RWPE2 (cell line): ENCODE measurements around the gene DENND1A.

Experiments used
- ATAC-seq: fragments of 200-7000 bp; cut with Tn5 transposase; 3 replicates; pipeline ENCODE4 v1.9.1; 2021; ENCODE audit warnings: low read depth
- DNase-seq: peaks from one replicate; pipeline ENCODE4 v3.0.0-alpha.2; 2020; ENCODE audit warnings: low spot score
- H3K27ac ChIP-seq: fragments of 450-650 bp; 2 replicates; pipeline ENCODE4 v1.5.1; 2017; ENCODE audit warnings: mild to moderate bottlenecking; ENCODE audit not compliant: poor library complexity, severe bottlenecking
- H3K27me3 ChIP-seq: fragments of 250-450 bp; sonication (Bioruptor Pico); 2 replicates; pipeline ENCODE4 v1.5.1; 2021; ENCODE audit warnings: mild to moderate bottlenecking, moderate library complexity; ENCODE audit not compliant: insufficient read depth, poor library complexity, severe bottlenecking
- H3K36me3 ChIP-seq: fragments of 250-450 bp; sonication (Bioruptor Pico); 2 replicates; pipeline ENCODE4 v1.5.1; 2020; ENCODE audit warnings: low read depth, mild to moderate bottlenecking, moderate library complexity
- H3K4me1 ChIP-seq: fragments of 250-450 bp; sonication (Bioruptor Pico); 2 replicates; pipeline ENCODE4 v1.5.1; 2021; ENCODE audit warnings: mild to moderate bottlenecking, moderate library complexity; ENCODE audit not compliant: insufficient read depth, poor library complexity, severe bottlenecking
- H3K4me3 ChIP-seq: fragments of 250-450 bp; sonication (Bioruptor Pico); 2 replicates; pipeline ENCODE4 v1.5.1; 2021; ENCODE audit warnings: mild to moderate bottlenecking, moderate library complexity; ENCODE audit not compliant: severe bottlenecking
- H3K9me3 ChIP-seq: fragments of 250-450 bp; sonication (Bioruptor Pico); 2 replicates; pipeline ENCODE4 v1.5.1; 2021; ENCODE audit warnings: mild to moderate bottlenecking, moderate library complexity; ENCODE audit not compliant: severe bottlenecking
- CTCF ChIP-seq: fragments of 450-650 bp; IDR thresholded peaks from one replicate; pipeline ENCODE4 v1.5.1; 2017; ENCODE audit warnings: mild to moderate bottlenecking, moderate library complexity; ENCODE audit not compliant: poor library complexity, severe bottlenecking

DENND1A gene

GRCh38 chr9:123710299-123710698, 219.6 kb downstream of the DENND1A start:
- Histone ChIP-seq H3K9me3 (no peaks in the 10 kb centered on the region), H3K27ac (no peak overlapping the region), H3K36me3 (no peaks in the 10 kb centered on the region), H3K4me3 (no peak overlapping the region), H3K27me3 (no peaks in the 10 kb centered on the region), H3K4me1 (no peaks in the 10 kb centered on the region)
- DNase-seq (no peak), ATAC-seq (peak; percentile 42; the same call in 1 of the 3 replicates)
- TF ChIP-seq CTCF = no peak

GRCh38 chr9:123702483-123702882, 227.4 kb downstream of the DENND1A start:
- no peak for ATAC-seq
- Histone ChIP-seq H3K4me1 (no peaks in the 10 kb centered on the region), H3K9me3 (no peaks in the 10 kb centered on the region), H3K4me3 (no peak overlapping the region), H3K27ac (no peak overlapping the region), H3K36me3 (no peaks in the 10 kb centered on the region), H3K27me3 (no peaks in the 10 kb centered on the region)
- DNase-seq = no peak
- no peak for TF ChIP-seq CTCF

- H3K27me3 ChIP-seq = no peaks in the 10 kb centered on the region
- no peaks in the 10 kb centered on the region for H3K36me3 ChIP-seq
- H3K4me1 ChIP-seq = no peaks in the 10 kb centered on the region
- no peak overlapping the region for H3K27ac ChIP-seq
- no peaks in the 10 kb centered on the region for H3K9me3 ChIP-seq
- H3K4me3 ChIP-seq = no peak overlapping the region
- DNase-seq (no peak), ATAC-seq (no peak)
- TF ChIP-seq CTCF = no peak
Measured at GRCh38 chr9:123697686-123698085, 232.2 kb downstream of the DENND1A start.

GRCh38 chr9:123696476-123696875, 233.4 kb downstream of the DENND1A start:
- TF ChIP-seq CTCF = no peak
- Histone ChIP-seq H3K27me3 (no peaks in the 10 kb centered on the region), H3K36me3 (no peaks in the 10 kb centered on the region), H3K4me3 (no peak overlapping the region), H3K9me3 (no peaks in the 10 kb centered on the region), H3K27ac (no peak overlapping the region), H3K4me1 (no peaks in the 10 kb centered on the region)
- ATAC-seq (no peak), DNase-seq (no peak)

- Histone ChIP-seq H3K4me1 (no peaks in the 10 kb centered on the region), H3K27me3 (no peaks in the 10 kb centered on the region), H3K4me3 (no peak overlapping the region), H3K9me3 (no peaks in the 10 kb centered on the region), H3K36me3 (no peaks in the 10 kb centered on the region), H3K27ac (no peak overlapping the region)
- DNase-seq = no peak
- ATAC-seq = no peak
- no peak for TF ChIP-seq CTCF
Measured at GRCh38 chr9:123695386-123695785, 234.5 kb downstream of the DENND1A start.
